Right ventricle myocardium superior (tissue), 1 donor: ENCODE data around the gene TMOD1. TPM values are rescaled to one million over a fixed set of nuclear protein-coding genes. Genes with fewer than 3 reads are reported as not detected.

Experiments used
- ATAC-seq: fragments of 200-7000 bp; cut with Tn5 transposase; one replicate; pipeline ENCODE4 v1.9.1; 2020; ENCODE audit warnings: mild to moderate bottlenecking; ENCODE audit not compliant: poor library complexity
- DNase-seq: peaks from one replicate; pipeline ENCODE4 v3.0.0-alpha.2; 2020
- intact Hi-C: fragments of 100-400 bp; cut with DNase I; formaldehyde crosslinking; loops from one replicate; pipeline ENCODE4 v1.11.2; 2022
- total RNA-seq: library from RNA; stranded (reverse); fragmentation: NEBNext Ultra II Directional; extraction: Animal tissue kit (Norgen Biotek cat#: 25700); gene quantifications from one replicate; pipeline ENCODE4 v1.2.1, GENCODE V29; 2021
- donor health status: DM: no; HTN: yes; CAD: no; lungs with severe emphysema.

Gene TMOD1
- total RNA-seq, 1 donor from 2014 or later = 192 TPM

DNA sequence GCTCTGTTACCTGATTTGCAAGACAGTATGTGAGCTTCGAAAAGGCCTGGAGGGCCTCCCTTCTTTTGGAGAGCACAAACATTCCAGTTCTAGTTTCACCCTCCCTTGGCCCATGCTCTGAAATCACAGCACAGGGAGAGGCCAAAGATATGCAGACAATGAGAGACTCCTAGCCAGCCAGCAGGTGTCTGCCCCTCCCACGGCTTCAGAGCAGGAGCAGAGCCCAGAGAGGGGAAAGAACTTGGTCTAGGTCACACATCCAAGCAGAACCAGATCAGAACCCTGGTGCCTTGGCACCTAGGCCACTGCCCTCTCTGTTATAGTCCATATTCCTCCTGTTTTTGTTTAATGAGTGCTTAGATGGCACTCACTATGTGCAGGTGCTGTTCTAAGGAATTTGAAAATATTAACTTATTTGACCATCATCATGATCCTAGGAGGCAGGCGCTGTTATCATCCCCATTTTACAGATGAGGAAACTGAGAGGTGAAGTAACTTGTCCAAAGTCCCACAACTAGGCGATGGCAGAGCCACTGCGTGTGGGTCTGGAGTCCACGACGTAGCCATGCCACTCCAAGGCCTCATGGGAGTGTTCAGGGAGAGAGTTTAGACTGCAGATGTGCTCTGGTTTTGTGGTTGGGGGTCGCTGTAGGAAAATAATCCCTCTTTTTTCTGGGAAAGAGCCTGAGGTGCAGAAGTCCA is 27.2 kb downstream of the TMOD1 start:
- ATAC-seq (peak; percentile 82), DNase-seq (peak; percentile 56)
- intact Hi-C loops = no loop called here

- intact Hi-C loops = no loop called here
- no peak for DNase-seq
Observed at GRCh38 chr9:97529363-97530076, 28.1 kb downstream of the TMOD1 start.

DNA sequence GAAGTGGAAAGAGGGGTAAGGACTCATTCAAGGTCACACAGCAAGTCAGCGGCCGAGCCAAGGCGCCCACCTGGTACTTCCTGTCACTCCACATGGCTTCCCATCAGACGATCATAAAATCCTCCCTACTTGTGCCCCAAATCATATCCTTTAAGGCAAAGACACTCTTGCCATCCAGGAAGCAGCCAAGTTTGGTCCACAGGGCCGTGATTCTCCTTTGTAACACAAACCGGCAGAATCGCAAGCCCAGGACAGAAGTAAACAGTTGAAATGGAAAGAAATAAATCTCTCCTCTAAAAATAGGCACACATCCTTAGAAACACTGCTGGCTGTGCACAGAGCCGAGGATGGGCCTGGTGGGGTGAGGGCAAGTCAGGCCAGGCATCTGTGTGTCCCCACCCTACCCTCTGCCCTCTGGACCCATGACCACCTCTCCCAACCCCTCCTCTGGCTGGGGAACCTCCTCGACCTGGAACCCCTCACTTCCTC is 30.5 kb downstream of the TMOD1 start:
- DNase-seq = no peak
- intact Hi-C loops = no loop called here
- ATAC-seq = no peak

More at GRCh38 chr9:97529363-97530076, 28.1 kb downstream of the TMOD1 start:
- peak; percentile 82 for ATAC-seq

DNA sequence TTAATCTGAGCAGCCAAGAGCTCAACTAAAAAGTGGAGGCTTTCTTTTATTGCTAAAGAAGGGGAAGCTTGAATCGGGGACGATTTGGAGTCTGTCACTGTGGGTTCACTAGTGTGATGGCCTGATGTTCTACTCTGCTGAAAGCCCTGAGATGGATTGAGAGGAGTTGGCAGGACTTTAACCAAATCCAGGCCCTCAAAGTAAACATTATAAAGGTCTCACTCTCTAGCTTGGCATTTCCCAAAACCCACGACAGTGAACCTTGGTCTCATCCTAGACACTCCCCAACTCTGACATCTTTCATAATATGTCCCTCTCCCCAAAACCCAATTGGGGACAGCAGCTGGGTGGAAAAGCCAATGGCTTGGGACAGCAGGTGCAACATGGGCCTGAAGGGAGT is 32.7 kb downstream of the TMOD1 start:
- no peak for DNase-seq
- intact Hi-C loops = no loop called here
- ATAC-seq = no peak

- intact Hi-C loops = no loop called here
- DNase-seq (no peak), ATAC-seq (no peak)
Observed at GRCh38 chr9:97534961-97535594, 33.6 kb downstream of the TMOD1 start.

- intact Hi-C loops = no loop called here
- ATAC-seq = peak; percentile 16
- no peak for DNase-seq
Observed at GRCh38 chr9:97535771-97536170, 34.3 kb downstream of the TMOD1 start.

GRCh38 chr9:97536480-97536879 is 35.0 kb downstream of the TMOD1 start:
- peak; percentile 28 for ATAC-seq
- intact Hi-C loops = no loop called here

DNA sequence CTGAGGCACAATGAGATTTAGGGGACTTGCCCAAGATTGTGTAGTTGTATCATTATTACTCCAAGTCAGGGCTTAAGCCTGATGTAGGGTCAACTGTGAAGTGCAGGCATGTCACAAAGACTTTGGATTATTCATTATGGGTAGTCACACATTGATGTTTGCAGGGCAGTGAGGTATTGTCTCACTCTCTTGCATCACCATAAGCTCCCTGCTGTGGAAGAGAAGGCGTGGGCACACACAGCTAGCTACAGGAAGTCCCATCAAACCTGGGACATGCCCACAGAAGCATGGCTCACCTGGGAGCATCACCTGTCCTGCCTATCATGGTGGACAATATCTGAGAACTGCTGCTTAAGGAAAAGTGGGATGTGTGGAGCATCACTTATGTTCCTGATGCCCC is 42.1 kb downstream of the TMOD1 start:
- DNase-seq (no peak), ATAC-seq (no peak)
- intact Hi-C loops = no loop called here

More at GRCh38 chr9:97536480-97536879, 35.0 kb downstream of the TMOD1 start:
- DNase-seq = no peak

DNA sequence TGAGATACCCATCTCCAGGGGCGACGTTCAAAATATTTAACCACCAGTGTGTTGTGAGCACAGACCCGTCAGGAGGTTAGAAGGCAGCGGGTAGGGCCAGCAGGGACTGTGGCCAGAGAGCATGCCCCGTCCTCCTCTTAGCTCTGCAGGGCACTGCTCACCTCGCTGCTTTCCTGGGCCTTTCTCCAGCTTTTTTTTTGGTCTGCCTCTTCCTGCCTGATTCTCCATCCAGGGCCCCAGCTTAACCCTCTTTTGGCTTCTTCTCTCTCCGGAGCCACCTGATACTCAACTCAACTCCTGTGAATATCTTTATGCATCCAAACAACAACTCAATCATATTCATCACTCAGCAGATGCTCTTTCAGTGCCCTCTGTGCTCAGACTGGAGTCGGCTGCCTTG is 44.0 kb downstream of the TMOD1 start:
- intact Hi-C loops = no loop called here
- DNase-seq (no peak), ATAC-seq (peak; percentile 80)

- DNase-seq (no peak), ATAC-seq (no peak)
- intact Hi-C loops = no loop called here
Observed at GRCh38 chr9:97547098-97547829, 45.8 kb downstream of the TMOD1 start.

- intact Hi-C loops = no loop called here
- no peak for ATAC-seq
- DNase-seq = no peak
Observed at GRCh38 chr9:97548379-97548778, 46.9 kb downstream of the TMOD1 start.

DNA sequence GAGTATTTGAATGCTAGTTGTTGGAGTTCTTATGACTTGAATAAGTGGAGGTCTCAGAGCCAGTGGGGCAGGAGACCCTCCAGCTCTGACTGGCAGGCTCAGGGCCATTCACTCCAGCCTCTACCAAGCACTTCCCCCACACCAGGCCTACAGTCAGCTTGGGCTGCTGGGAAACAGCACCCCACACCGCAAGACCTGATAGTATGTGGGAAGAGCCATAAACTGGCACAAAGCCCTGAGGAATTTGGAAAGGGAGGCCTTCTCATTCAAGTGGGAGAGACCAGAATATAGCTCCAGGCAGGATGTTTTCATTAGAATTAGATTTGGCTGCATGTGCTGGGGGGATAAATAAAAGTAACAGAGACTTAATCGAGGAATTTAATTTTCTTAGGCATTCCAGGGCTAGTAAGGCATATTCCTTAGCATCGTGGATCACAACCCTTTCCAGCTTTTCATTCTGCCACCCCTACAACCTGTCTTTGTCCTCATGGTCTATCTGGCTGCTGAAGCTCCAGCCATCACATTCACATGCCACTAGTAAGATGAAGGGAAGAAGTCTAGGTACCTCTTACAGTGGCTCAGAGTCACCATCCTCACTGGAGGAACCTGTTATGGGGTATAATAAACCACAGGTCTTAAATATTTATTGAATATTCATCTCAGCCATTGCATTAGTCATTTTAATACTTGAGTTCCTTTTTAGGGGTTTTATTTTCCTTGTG is 47.5 kb downstream of the TMOD1 start:
- no peak for ATAC-seq
- intact Hi-C loops = no loop called here
- no peak for DNase-seq

DNA sequence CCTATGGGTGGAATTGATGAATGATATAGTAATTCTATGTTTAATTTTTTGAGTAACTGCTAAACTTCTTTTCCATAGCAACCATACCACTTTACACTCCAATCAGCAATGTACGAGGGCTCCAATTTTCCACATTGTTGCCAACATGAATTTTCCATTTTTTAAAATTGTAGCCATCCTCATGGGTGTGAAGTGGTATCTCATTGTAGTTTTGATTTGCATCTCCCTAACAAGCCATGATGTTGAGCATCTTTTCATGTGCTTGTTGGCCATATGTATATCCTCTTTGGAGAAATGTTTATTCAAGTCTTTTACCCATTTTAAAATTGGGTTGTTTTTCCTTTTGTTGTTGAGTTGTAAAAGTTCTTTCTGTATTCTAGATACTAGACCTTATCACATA is 48.9 kb downstream of the TMOD1 start:
- ATAC-seq (no peak), DNase-seq (no peak)
- intact Hi-C loops = loop anchor here (10.0 kb wide), 1 partner anchor 46 kb away; the partner anchor contains the start of gene TMOD1

DNA sequence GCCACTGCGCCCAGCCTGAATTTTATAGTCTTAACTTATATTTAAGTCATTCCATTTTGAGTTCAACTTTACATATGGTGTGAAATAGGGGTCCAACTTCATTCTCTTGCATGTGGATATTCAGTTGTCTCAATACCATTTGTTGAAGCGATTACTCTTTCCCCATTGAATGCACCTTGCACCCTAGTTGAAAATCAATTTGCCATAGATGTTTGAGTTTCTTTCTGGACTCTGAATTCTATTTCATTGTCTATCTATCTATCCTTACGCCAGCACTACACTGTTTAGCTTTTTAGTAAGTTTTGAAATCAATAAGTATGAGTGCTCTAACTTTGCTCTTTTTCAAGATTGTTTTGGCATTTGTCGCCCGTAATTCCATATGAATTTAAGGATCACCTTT is 49.8 kb downstream of the TMOD1 start:
- DNase-seq (no peak), ATAC-seq (no peak)
- intact Hi-C loops = loop anchor here (10.0 kb wide), 1 partner anchor 47 kb away; the partner anchor contains the start of gene TMOD1

- intact Hi-C loops = loop anchor here (10.0 kb wide), 1 partner anchor 48 kb away; the partner anchor contains the start of gene TMOD1
- DNase-seq (no peak), ATAC-seq (no peak)
Observed at GRCh38 chr9:97553141-97553540, 51.7 kb downstream of the TMOD1 start.

- ATAC-seq (no peak), DNase-seq (no peak)
- intact Hi-C loops = loop anchor here (10.0 kb wide), 1 partner anchor 49 kb away; the partner anchor contains the start of gene TMOD1
Observed at GRCh38 chr9:97553841-97554240, 52.4 kb downstream of the TMOD1 start.

DNA sequence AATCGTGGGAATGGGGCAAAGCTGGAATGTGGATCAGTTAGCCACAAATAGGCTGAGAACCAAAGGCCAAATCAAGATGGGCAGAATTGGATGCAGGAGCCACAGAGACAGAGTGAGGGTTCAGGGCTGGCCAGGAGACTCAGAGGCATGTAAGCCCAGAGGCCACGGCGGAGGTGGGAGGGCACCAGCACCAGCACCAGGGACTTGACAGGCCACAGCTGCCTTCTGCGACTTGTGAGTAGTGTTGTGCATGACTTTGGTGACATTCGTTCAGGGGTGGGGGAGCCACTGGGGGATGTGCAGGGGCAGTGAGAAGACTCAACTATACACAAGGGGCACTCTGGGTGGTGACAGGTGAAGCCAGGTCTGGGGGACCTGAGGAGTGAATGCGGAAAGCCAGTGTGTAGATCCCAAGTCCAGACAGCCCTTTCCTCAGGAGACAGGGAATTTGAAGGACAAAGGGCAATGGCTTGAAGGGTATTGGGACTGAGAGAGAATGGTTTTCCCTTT is 53.2 kb downstream of the TMOD1 start:
- intact Hi-C loops = loop anchor here (10.0 kb wide), 1 partner anchor 50 kb away; the partner anchor contains the start of gene TMOD1
- no peak for DNase-seq
- no peak for ATAC-seq

DNA sequence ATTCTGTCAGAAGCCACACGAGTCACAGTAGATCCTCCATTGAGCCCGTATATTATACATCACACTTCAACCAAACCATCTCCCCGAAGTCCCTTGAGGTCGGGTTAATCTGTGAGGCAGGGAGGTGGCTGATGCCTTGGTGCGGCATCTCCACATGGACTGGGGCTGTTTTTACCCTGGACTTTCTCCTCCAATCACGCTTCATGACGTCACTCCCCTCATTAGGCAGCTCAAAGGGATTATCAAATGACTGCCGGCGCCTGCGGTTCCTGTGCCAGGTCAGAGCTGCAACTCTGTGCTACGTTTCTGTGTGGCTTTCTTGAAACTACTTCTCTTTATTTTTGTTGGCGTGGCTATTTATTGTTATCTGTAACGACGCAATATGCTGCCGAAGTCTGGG is 53.7 kb downstream of the TMOD1 start:
- DNase-seq (peak; percentile 86), ATAC-seq (peak; percentile 60)
- intact Hi-C loops = loop anchor here (10.0 kb wide), 1 partner anchor 50 kb away; the partner anchor contains the start of gene TMOD1
